HEK293T (cell line): ENCODE measurements around the gene HIGD1A.

Experiments
- CTCF ChIA-PET: fragments of 350-600 bp; formaldehyde crosslinking; extraction: SDS; loops from one replicate; lab custom pipeline; 2021; ENCODE audit warnings: antibody characterized with exemption, inconsistent platforms; lab: Yijun Ruan, JAX
- POLR2A ChIA-PET: fragments of 350-600 bp; formaldehyde crosslinking; extraction: SDS; loops from one replicate; lab custom pipeline; 2020; ENCODE audit warnings: antibody characterized with exemption, inconsistent platforms; lab: Yijun Ruan, JAX
- DNase-seq: peaks from one replicate; pipeline ENCODE4 v3.0.0; 2012; ENCODE audit warnings: mixed read lengths; ENCODE audit errors: extremely low spot score
- ARNT ChIP-seq: fragments of 450-650 bp; IDR thresholded peaks from 2 replicates; pipeline ENCODE4 v1.6.1; 2017; ENCODE audit warnings: mild to moderate bottlenecking
- BHLHE40 ChIP-seq: fragments of 450-650 bp; IDR thresholded peaks from 2 replicates; pipeline ENCODE4 v1.6.1; 2016; ENCODE audit warnings: mild to moderate bottlenecking, moderate library complexity, borderline replicate concordance
- CTBP1 ChIP-seq: fragments of 450-650 bp; IDR thresholded peaks from 2 replicates; pipeline ENCODE4 v1.6.1; 2016; ENCODE audit warnings: borderline replicate concordance
- ELF4 ChIP-seq: fragments of 450-650 bp; IDR thresholded peaks from 2 replicates; pipeline ENCODE4 v1.6.1; 2017; ENCODE audit warnings: antibody characterized with exemption
- FOXA1 ChIP-seq: fragments of 450-650 bp; IDR thresholded peaks from 2 replicates; pipeline ENCODE4 v1.6.1; 2016; ENCODE audit warnings: mild to moderate bottlenecking
- FOXK2 ChIP-seq: fragments of 450-650 bp; IDR thresholded peaks from 2 replicates; pipeline ENCODE4 v1.6.1; 2016; ENCODE audit warnings: mild to moderate bottlenecking
- FOXM1 ChIP-seq: fragments of 450-650 bp; IDR thresholded peaks from 2 replicates; pipeline ENCODE4 v1.6.1; 2017; ENCODE audit warnings: mild to moderate bottlenecking, borderline replicate concordance
- HDGF ChIP-seq: fragments of 450-650 bp; IDR thresholded peaks from 2 replicates; pipeline ENCODE4 v1.6.1; 2017; ENCODE audit warnings: antibody characterized with exemption, borderline replicate concordance
- L3MBTL2 ChIP-seq: fragments of 450-650 bp; conservative IDR thresholded peaks from 2 replicates; pipeline ENCODE4 v1.6.1; 2016; ENCODE audit warnings: mild to moderate bottlenecking
- LEF1 ChIP-seq: fragments of 450-650 bp; IDR thresholded peaks from 2 replicates; pipeline ENCODE4 v1.6.1; 2017; ENCODE audit warnings: mild to moderate bottlenecking, borderline replicate concordance
- NFRKB ChIP-seq: fragments of 450-650 bp; IDR thresholded peaks from 2 replicates; pipeline ENCODE4 v1.6.1; 2016; ENCODE audit warnings: mild to moderate bottlenecking, moderate library complexity
- SP1 ChIP-seq: fragments of 450-650 bp; IDR thresholded peaks from 2 replicates; pipeline ENCODE4 v1.6.1; 2017
- SUZ12 ChIP-seq: fragments of 450-650 bp; IDR thresholded peaks from 2 replicates; pipeline ENCODE4 v1.6.1; 2016; ENCODE audit warnings: mild to moderate bottlenecking
- TARDBP ChIP-seq: fragments of 450-650 bp; IDR thresholded peaks from 2 replicates; pipeline ENCODE4 v1.6.1; 2016
- ZNF384 ChIP-seq: fragments of 450-650 bp; IDR thresholded peaks from 2 replicates; pipeline ENCODE4 v1.6.1; 2016
- TF ChIP-seq, protein P1 (sequence below): fragments of 450-650 bp; IDR thresholded peaks from 2 replicates; pipeline ENCODE4 v1.6.1; 2016

The HIGD1A gene

DNA sequence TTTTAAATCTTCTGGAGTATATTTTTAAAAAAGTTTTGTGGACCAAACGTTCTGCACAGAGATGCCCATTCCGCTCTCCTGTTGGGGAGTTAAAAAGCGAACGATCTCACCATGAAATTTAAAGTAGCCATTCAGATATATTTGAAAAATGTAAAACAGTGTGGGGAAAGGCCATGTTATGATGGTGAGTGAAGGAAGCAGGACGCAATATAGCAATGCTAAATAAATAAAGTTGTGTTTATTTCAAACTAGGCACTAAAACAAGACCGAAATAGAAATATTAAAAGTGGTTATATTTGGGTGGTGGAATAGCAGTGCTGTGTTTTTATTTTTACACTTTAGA is 30.9 kb downstream of the HIGD1A start:
- ChIA-PET POLR2A (no interaction called here), CTCF (no interaction called here)
- no peak for DNase-seq
- TF ChIP-seq, protein P1, sequence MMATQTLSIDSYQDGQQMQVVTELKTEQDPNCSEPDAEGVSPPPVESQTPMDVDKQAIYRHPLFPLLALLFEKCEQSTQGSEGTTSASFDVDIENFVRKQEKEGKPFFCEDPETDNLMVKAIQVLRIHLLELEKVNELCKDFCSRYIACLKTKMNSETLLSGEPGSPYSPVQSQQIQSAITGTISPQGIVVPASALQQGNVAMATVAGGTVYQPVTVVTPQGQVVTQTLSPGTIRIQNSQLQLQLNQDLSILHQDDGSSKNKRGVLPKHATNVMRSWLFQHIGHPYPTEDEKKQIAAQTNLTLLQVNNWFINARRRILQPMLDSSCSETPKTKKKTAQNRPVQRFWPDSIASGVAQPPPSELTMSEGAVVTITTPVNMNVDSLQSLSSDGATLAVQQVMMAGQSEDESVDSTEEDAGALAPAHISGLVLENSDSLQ = no peak
- TF ChIP-seq CTBP1 = no peak

DNA sequence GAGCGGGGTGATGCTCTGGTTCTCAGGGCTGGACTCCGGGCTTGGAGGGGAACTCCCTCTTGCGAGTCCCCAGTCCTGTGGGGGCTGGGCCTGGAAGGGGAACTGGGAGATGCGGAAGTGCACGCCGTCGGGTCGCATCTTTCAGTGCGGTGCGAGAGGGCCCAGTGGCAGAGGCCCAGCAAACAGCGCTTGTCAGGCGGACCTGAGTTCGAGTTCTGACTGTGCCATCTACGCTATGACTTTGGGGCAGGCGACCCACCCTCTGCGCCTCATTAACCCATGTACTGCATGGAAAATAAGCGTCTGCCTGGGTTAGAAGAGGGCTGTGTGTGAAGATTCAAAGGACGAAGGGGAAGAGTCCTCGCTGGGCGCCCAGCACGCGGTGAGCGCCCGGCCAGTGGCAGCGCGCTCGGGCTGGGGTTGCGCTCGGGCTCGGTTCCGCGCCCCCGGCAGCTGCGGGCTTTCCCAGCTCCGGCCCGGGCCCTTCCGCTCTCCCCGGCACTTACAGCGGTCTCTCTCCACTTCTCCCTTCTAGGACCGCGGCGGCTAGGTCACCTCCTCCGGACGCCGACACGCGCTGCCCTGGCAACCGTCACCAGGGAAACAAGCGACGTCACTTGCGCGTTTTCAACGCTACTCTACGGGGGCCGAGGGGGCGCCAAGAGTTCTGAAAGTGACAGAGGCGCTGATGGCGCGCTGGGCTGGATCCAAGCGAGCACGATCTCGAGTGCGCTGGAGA is 31.5 kb downstream of the HIGD1A start, which contains the start of gene CCDC13:
Gene CCDC13, minus strand, starts transcription at position 584 of the 739 bp plus-strand sequence. CDS start 14,908 bp downstream, outside the sequence.
- no peak for TF ChIP-seq ARNT
- no peak for TF ChIP-seq NFRKB
- TF ChIP-seq, protein P1 = peak; percentile 24; the same call in 1 of the 2 replicates
- TF ChIP-seq FOXK2 = no peak
- no peak for TF ChIP-seq LEF1
- TF ChIP-seq ZNF384 = no peak
- no peak for TF ChIP-seq SP1
- no peak for TF ChIP-seq SUZ12
- no peak for TF ChIP-seq FOXA1
- no peak for TF ChIP-seq ELF4
- TF ChIP-seq CTBP1 = no peak
- no peak for TF ChIP-seq BHLHE40
- TF ChIP-seq L3MBTL2 = peak; percentile 47; the same call in 1 of the 2 replicates
- peak; percentile 77; the same call in 1 of the 2 replicates for TF ChIP-seq FOXM1
- TF ChIP-seq HDGF = no peak
- POLR2A ChIA-PET = no interaction called here
- CTCF ChIA-PET = no interaction called here
- DNase-seq = peak; percentile 91

DNA sequence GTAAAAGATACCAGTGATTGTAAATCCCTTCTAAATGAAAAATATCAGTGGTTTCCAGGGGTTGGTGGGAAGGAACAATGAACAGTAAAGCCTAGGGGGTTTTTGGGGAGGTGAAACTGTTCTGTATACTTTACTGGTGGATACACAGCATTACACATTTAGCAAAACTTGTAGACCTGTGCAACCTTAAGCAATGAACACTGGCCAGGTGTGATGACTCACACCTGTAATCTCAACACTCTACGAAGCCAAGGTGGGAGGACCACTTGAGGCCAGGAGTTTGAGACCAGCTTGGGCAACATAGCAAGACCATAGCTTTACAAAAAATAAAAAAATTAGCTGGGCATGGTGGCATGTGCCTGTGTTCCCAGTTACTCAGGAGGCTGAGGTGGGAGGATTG is 33.0 kb downstream of the HIGD1A start:
- ChIA-PET CTCF (no interaction called here), POLR2A (no interaction called here)
- TF ChIP-seq FOXA1 (no peak), BHLHE40 (no peak), SUZ12 (no peak), NFRKB (no peak), LEF1 (no peak), ZNF384 (no peak), FOXK2 (no peak), CTBP1 (no peak), ARNT (no peak), HDGF (no peak), TARDBP (no peak), SP1 (no peak), L3MBTL2 (no peak), ELF4 (no peak), FOXM1 (no peak)
- TF ChIP-seq, protein P1 = no peak
- no peak for DNase-seq

DNA sequence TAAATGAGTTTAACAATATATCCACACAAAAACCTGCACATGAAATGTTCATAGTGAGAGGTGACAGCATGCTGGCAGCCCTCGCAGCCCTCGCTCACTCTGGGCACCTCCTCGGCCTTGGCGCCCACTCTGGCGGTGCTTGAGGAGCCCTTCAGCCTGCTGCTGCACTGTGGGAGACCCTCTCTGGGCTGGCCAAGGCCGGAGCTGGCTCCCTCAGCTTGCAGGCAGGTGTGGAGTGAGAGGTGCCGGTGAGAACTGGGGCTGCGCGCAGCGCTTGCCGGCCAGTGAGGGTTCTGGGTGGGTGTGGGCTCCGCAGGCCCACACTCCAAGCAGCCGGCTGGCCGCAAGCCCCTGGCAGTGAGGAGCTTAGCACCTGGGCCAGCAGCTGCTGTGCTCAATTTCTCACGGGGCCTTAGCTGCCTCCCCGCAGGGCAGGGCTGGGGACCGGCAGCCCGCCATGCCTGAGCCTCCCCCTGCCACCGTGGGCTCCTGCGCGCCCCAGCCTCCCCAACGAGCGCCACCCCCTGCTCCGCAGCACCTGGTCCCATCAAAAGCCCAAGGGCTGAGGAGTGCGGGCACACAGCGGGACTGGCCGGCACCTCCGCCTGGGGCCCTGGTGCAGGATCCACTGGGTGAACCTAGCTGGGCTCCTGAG is 34.7 kb downstream of the HIGD1A start:
- TF ChIP-seq FOXK2 = no peak
- no peak for TF ChIP-seq ZNF384
- no peak for TF ChIP-seq TARDBP
- TF ChIP-seq SP1 = no peak
- no peak for TF ChIP-seq ARNT
- no peak for DNase-seq
- POLR2A ChIA-PET = no interaction called here
- CTCF ChIA-PET = no interaction called here

DNA sequence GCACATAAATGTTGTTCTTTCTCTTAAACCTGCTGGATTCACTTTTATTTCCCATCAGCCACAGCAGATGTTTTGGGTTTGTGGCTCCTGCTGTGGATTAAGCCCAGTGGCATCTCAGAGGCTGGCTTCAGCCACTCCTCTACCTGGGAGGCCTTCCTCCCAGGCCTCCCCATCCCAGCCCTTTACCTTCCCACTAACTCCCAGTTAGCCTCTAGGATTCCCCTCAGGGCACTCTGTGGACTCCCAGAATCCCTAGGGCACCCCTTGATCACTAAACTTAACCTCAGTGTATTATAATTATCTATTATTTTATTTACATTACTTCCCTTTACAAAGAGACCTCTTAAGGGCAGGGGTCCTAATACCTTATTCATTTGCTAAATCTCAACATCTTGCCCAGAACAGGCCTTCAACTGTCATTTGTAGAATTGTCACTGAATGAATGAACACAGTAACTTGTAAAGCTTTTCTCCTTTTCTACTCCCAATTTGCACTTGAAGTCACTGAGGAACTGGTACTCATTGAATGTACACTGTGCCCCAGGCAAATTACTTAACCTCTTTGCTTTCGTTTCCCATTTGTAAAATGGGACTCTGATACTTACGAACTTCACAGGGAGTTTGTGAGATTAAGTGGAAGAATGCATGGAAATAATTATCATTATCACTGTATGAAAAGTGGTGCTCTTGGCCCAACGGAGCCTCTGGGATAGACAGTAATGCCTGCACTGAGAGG is 39.6 kb downstream of the HIGD1A start:
- no peak for TF ChIP-seq ELF4
- no peak for TF ChIP-seq FOXK2
- no peak for TF ChIP-seq BHLHE40
- no peak for TF ChIP-seq SP1
- no peak for TF ChIP-seq ZNF384
- CTCF ChIA-PET = interaction anchor here (1.4 kb wide), 1 partner anchor 535 kb away, joined by 4 read pairs; no protein-coding TSS in a partner anchor
- DNase-seq = no peak
- POLR2A ChIA-PET = no interaction called here

DNA sequence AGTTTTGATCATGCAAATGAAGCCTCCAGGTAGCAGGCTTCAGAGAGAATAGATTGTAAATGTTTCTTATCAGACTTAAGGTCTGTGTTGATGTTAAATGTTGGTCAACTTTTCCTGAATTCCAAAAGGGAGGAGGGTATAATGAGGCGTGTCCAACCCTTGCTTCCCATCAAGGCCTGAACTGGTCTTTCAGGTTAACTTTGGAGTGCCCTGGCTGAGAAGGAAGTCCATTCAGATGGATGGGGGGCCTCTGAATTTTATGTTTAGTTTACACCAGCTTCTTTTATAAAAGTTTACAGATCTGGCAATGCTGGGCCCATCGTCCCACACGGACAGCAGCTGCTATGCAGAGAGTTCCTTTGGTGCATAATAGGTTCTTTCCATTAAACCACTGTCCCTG is 40.2 kb downstream of the HIGD1A start:
- TF ChIP-seq ZNF384 (no peak), CTBP1 (no peak), NFRKB (no peak), TARDBP (no peak), SUZ12 (no peak), L3MBTL2 (no peak), SP1 (no peak), FOXA1 (no peak), FOXM1 (no peak), FOXK2 (no peak), HDGF (no peak), ELF4 (no peak)
- TF ChIP-seq, protein P1 = no peak
- DNase-seq = no peak
- ChIA-PET CTCF (interaction anchor here (1.4 kb wide), 1 partner anchor 535 kb away, joined by 4 read pairs; no protein-coding TSS in a partner anchor), POLR2A (no interaction called here)
